HCT116 (cell line): ENCODE measurements around the gene DEFB127.

Source experiments
- CEBPB ChIP-seq: IDR thresholded peaks from 2 replicates; pipeline ENCODE4 v1.6.1; 2012; ENCODE audit warnings: low read depth
- CTCF ChIP-seq, 3 experiments: fragments of 200-600 bp in 1 of 3; sonication (generic) in 1 of 3; IDR thresholded peaks in 2 of 3; conservative IDR thresholded peaks in 1 of 3; 2 replicates each; pipeline ENCODE4 v1.5.1; 2012 to 2017; ENCODE audit warnings: low read depth in 2 of 3, low read length in 2 of 3, antibody characterized with exemption in 1 of 3, borderline replicate concordance in 1 of 3, control low read depth in 1 of 3, mild to moderate bottlenecking in 1 of 3, mixed read lengths in 1 of 3, mixed run types in 1 of 3, moderate library complexity in 1 of 3; ENCODE audit not compliant: insufficient read depth in 1 of 3
- EZH2 ChIP-seq: fragments of 200-600 bp; sonication (generic); IDR thresholded peaks from 2 replicates; pipeline ENCODE4 v1.6.1; 2017; ENCODE audit warnings: antibody characterized with exemption, mixed run types
- EZH2phosphoT487 ChIP-seq: fragments of 200-600 bp; IDR thresholded peaks from 2 replicates; pipeline ENCODE4 v1.6.1; 2018; ENCODE audit warnings: antibody characterized with exemption, borderline replicate concordance
- JUND ChIP-seq: IDR thresholded peaks from 2 replicates; pipeline ENCODE4 v1.6.1; 2012
- POLR2A ChIP-seq: IDR thresholded peaks from 2 replicates; pipeline ENCODE4 v1.7.0; 2011; ENCODE audit warnings: borderline replicate concordance; ENCODE audit not compliant: insufficient read depth, insufficient read length; ENCODE audit errors: extremely low read depth
- TCF7L2 ChIP-seq: IDR thresholded peaks from 2 replicates; pipeline ENCODE4 v1.7.0; 2011; ENCODE audit warnings: borderline replicate concordance, inconsistent platforms; ENCODE audit not compliant: insufficient read depth, insufficient read length; ENCODE audit errors: extremely low read depth

GRCh38 chr20:189611-190010, 32.4 kb downstream of the DEFB127 start, which contains the start of gene DEFB128:
- TF ChIP-seq EZH2 (no peak), CEBPB (no peak), EZH2phosphoT487 (no peak), CTCF (IDR thresholded peaks at IDR 0.05 in 2 of 3, conservative IDR thresholded peaks at IDR 0.05 in 1 of 3; ENCODE audit: borderline replicate concordance in 1 of 3, insufficient read depth in 1 of 3, low read depth in 2 of 3, low read length in 2 of 3) (no peak), TCF7L2 (no peak), POLR2A (no peak), JUND (no peak)
